Coronary artery (tissue), 2 donors: ENCODE results near the gene INCENP.

Source experiments
- DNase-seq: peaks from one replicate; pipeline ENCODE4 v3.0.0-alpha.2; 2017; ENCODE audit warnings: low spot score
- H3K27ac ChIP-seq, 2 donors: fragments of 200-600 bp; sonication (generic); one replicate each; pipeline ENCODE4 v1.5.1; 2016 to 2019
- H3K4me3 ChIP-seq: fragments of 200-600 bp; sonication (generic); 2 replicates; pipeline ENCODE4 v1.5.1; 2016; ENCODE audit warnings: mild to moderate bottlenecking, moderate library complexity
- CTCF ChIP-seq: fragments of 200-600 bp; sonication (generic); IDR thresholded peaks from one replicate; pipeline ENCODE4 v1.5.1; 2019; ENCODE audit warnings: antibody characterized with exemption

The INCENP gene

GRCh38 chr11:62152245-62153086 lies 28.7 kb downstream of the INCENP start:
- no peak for TF ChIP-seq CTCF
- H3K4me3 ChIP-seq, result no peak overlapping the region
- peak; percentile 50 for DNase-seq
- no peak overlapping the region for H3K27ac ChIP-seq

- Histone ChIP-seq H3K27ac (no peak overlapping the region), H3K4me3 (no peak overlapping the region)
- TF ChIP-seq CTCF, result no peak
- DNase-seq, result no peak
Observed at GRCh38 chr11:62153087-62153395, 29.2 kb downstream of the INCENP start.

GRCh38 chr11:62153617-62154016 lies 29.8 kb downstream of the INCENP start:
- DNase-seq, result no peak
- H3K4me3 ChIP-seq, result no peak overlapping the region
- H3K27ac ChIP-seq, result no peak overlapping the region
- TF ChIP-seq CTCF, result no peak

GRCh38 chr11:62157603-62158002 lies 33.8 kb downstream of the INCENP start:
- H3K27ac ChIP-seq, result no peak overlapping the region
- no peak for DNase-seq
- no peak for TF ChIP-seq CTCF

GRCh38 chr11:62166371-62166770 lies 42.6 kb downstream of the INCENP start:
- TF ChIP-seq CTCF, result no peak
- no peak for DNase-seq
- no peak overlapping the region for H3K4me3 ChIP-seq
- no peak overlapping the region for H3K27ac ChIP-seq

More at GRCh38 chr11:62157603-62158002, 33.8 kb downstream of the INCENP start:
- H3K4me3 ChIP-seq, result no peak overlapping the region

- no peak for TF ChIP-seq CTCF
- no peak overlapping the region for H3K4me3 ChIP-seq
- H3K27ac ChIP-seq, result no peak overlapping the region
- DNase-seq, result no peak
Observed at GRCh38 chr11:62169448-62169847, 45.6 kb downstream of the INCENP start.

- Histone ChIP-seq H3K27ac (no peak overlapping the region), H3K4me3 (no peak overlapping the region)
- DNase-seq, result no peak
- TF ChIP-seq CTCF, result no peak
Observed at GRCh38 chr11:62169935-62170334, 46.1 kb downstream of the INCENP start.
